Loucy (cell line): ENCODE data around the gene ZRANB2.
A peak's percentile ranks its signal among the peaks of the same experiment; 100 is the strongest.

ENCODE experiments used
- H2AFZ ChIP-seq: fragments of 200-600 bp; sonication (generic); 2 replicates; pipeline ENCODE4 v1.6.0; 2016; ENCODE audit warnings: antibody characterized with exemption, mild to moderate bottlenecking, low read length, moderate library complexity
- H3F3A ChIP-seq: fragments of 200-600 bp; 2 replicates; pipeline ENCODE4 v1.6.0; 2016; ENCODE audit warnings: antibody characterized with exemption, low read depth, mild to moderate bottlenecking
- H3K27me3 ChIP-seq: fragments of 200-600 bp; sonication (generic); 2 replicates; pipeline ENCODE4 v1.6.1; 2014; ENCODE audit warnings: low read length, mild to moderate bottlenecking; ENCODE audit not compliant: insufficient read depth, poor library complexity, severe bottlenecking
- H3K36me3 ChIP-seq: fragments of 200-600 bp; sonication (generic); 2 replicates; pipeline ENCODE4 v1.6.1; 2016; ENCODE audit warnings: low read length; ENCODE audit not compliant: insufficient read depth
- H3K4me1 ChIP-seq: fragments of 200-600 bp; sonication (generic); 2 replicates; pipeline ENCODE4 v1.5.1; 2014; ENCODE audit warnings: low read length, mild to moderate bottlenecking; ENCODE audit not compliant: insufficient read depth, poor library complexity, severe bottlenecking
- H3K4me2 ChIP-seq: fragments of 200-600 bp; sonication (generic); 2 replicates; pipeline ENCODE4 v1.6.0; 2014; ENCODE audit warnings: antibody characterized with exemption, low read length, low read depth, mild to moderate bottlenecking; ENCODE audit not compliant: poor library complexity, severe bottlenecking
- H3K4me3 ChIP-seq: fragments of 200-600 bp; sonication (generic); 2 replicates; pipeline ENCODE4 v1.5.1; 2014; ENCODE audit warnings: low read length, mild to moderate bottlenecking, mixed read lengths; ENCODE audit not compliant: poor library complexity, severe bottlenecking
- H3K79me2 ChIP-seq: fragments of 200-600 bp; sonication (generic); 2 replicates; pipeline ENCODE4 v1.6.1; 2014; ENCODE audit warnings: low read length; ENCODE audit not compliant: insufficient read depth
- H3K9ac ChIP-seq: fragments of 200-600 bp; sonication (generic); 2 replicates; pipeline ENCODE4 v1.6.0; 2014; ENCODE audit warnings: mild to moderate bottlenecking, low read depth, low read length, moderate library complexity; ENCODE audit not compliant: poor library complexity, severe bottlenecking
- H3K9me2 ChIP-seq: fragments of 200-600 bp; sonication (generic); replicated peaks from 2 replicates; pipeline ENCODE4 v1.6.1; 2016; ENCODE audit warnings: low read depth, low read length, mixed read lengths
- H3K9me3 ChIP-seq: fragments of 200-600 bp; sonication (generic); 2 replicates; pipeline ENCODE4 v1.6.1; 2014; ENCODE audit warnings: mild to moderate bottlenecking, antibody characterized with exemption, low read length, low read depth; ENCODE audit not compliant: insufficient read depth
- H4K20me1 ChIP-seq: fragments of 200-600 bp; sonication (generic); 2 replicates; pipeline ENCODE4 v1.6.0; 2014; ENCODE audit warnings: antibody characterized with exemption, low read length, mild to moderate bottlenecking; ENCODE audit not compliant: insufficient read depth, poor library complexity, severe bottlenecking
- EZH2phosphoT487 ChIP-seq: fragments of 200-600 bp; IDR thresholded peaks from 2 replicates; pipeline ENCODE4 v1.6.1; 2018; ENCODE audit warnings: antibody characterized with exemption, mild to moderate bottlenecking, moderate library complexity, borderline replicate concordance
- TF ChIP-seq, protein P1 (sequence below): fragments of 200-600 bp; sonication (generic); conservative IDR thresholded peaks from 2 replicates; pipeline ENCODE4 v1.5.1; 2014; ENCODE audit warnings: mild to moderate bottlenecking, antibody characterized with exemption, low read length

The ZRANB2 gene

DNA sequence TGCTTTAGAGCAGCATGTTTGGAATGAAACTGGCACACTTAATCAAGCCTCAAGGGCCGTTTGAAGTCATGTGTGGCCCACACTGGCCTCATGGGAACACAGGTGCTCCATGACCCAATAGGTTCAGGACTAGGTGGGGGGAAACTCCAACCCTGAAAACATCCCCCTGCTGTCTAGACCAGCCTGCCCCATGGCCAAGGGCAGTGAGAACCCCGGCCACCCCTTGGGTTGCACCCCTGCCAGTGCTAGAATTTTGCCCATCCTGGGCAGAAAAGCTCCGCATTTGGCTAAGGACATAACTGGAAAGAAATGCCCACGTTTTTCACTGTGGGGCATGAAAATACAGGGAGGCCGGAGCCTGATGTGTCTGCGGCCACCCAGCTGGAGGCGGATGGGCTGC is 27.1 kb downstream of the ZRANB2 start:
- no peak overlapping the region for H2AFZ ChIP-seq
- H3K4me2 ChIP-seq = no peak overlapping the region
- no peak overlapping the region for H3K9ac ChIP-seq

DNA sequence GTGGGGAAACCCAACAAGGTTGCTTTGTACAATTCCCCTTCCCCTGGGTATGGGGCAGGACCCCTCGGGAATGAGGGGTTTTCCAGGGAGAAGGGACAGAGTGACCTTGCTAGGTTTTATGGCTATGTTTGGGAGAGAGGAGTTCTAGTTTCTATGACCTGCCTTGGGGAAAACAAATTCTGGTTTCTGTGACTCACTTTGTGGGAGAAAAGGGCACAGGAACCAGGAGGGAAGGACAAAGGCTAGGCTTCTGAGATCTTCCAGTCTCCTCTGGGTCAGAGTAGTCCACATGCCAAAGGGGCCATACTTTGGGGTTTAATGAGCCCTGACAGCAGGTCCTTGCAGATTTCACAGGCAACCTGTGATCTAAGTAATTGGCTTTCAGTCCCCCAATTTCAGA is 27.7 kb downstream of the ZRANB2 start:
- Histone ChIP-seq H2AFZ (no peak overlapping the region), H3K4me1 (peaks cover 8% of the 10 kb centered on the region), H3F3A (no peaks in the 10 kb centered on the region), H3K27me3 (no peaks in the 10 kb centered on the region), H3K79me2 (no peaks in the 10 kb centered on the region), H3K9me2 (no peaks in the 10 kb centered on the region), H4K20me1 (no peaks in the 10 kb centered on the region), H3K9me3 (no peaks in the 10 kb centered on the region), H3K4me2 (no peak overlapping the region), H3K4me3 (no peak overlapping the region), H3K36me3 (no peaks in the 10 kb centered on the region), H3K9ac (no peak overlapping the region)
- TF ChIP-seq, protein P1, sequence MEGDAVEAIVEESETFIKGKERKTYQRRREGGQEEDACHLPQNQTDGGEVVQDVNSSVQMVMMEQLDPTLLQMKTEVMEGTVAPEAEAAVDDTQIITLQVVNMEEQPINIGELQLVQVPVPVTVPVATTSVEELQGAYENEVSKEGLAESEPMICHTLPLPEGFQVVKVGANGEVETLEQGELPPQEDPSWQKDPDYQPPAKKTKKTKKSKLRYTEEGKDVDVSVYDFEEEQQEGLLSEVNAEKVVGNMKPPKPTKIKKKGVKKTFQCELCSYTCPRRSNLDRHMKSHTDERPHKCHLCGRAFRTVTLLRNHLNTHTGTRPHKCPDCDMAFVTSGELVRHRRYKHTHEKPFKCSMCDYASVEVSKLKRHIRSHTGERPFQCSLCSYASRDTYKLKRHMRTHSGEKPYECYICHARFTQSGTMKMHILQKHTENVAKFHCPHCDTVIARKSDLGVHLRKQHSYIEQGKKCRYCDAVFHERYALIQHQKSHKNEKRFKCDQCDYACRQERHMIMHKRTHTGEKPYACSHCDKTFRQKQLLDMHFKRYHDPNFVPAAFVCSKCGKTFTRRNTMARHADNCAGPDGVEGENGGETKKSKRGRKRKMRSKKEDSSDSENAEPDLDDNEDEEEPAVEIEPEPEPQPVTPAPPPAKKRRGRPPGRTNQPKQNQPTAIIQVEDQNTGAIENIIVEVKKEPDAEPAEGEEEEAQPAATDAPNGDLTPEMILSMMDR = no peak
- no peak for TF ChIP-seq EZH2phosphoT487

More for the DNA sequence above, 27.1 kb downstream of the ZRANB2 start:
- no peaks in the 10 kb centered on the region for H3K27me3 ChIP-seq
- no peaks in the 10 kb centered on the region for H3K9me3 ChIP-seq
- peaks cover 4% of the 10 kb centered on the region for H3K4me1 ChIP-seq
- H3F3A ChIP-seq = no peaks in the 10 kb centered on the region
- no peak overlapping the region for H3K4me3 ChIP-seq
- H3K9me2 ChIP-seq = no peaks in the 10 kb centered on the region
- TF ChIP-seq, protein P1 = no peak
- TF ChIP-seq EZH2phosphoT487 = no peak
- no peaks in the 10 kb centered on the region for H4K20me1 ChIP-seq
- H3K36me3 ChIP-seq = no peaks in the 10 kb centered on the region
- H3K79me2 ChIP-seq = no peaks in the 10 kb centered on the region

DNA sequence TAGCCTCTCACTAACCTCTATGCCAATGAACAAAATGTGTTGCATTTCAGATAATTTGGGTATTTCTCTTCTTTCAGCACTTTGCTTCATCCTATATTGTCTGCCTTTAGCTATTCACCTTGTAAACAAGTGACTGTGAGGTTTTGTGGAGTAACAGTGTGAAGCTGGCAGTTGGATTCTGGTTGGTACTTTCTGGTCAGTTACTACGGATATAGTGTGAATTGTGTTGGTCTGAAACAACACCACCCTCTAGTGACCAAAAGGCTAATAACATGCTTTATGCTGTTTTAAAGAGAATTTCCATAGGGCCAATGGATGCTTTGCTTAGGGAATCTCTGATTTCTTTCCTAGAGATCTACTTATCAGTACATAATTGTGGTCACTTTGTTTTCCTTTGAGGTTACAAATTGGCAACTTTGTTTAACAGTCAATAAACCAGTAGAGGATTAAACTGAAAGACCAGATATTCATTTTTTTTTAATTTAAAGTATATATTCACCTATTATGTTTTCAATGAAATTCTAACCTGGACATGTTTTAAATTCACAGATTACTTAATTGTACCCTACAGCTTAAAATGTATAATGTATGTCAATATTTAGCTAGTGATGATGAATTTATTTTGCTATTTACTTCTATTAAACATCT is 30.8 kb downstream of the ZRANB2 start:
- no peaks in the 10 kb centered on the region for H3F3A ChIP-seq
- H3K79me2 ChIP-seq = peaks cover 20% of the 10 kb centered on the region
- no peak overlapping the region for H2AFZ ChIP-seq
- peaks cover 18% of the 10 kb centered on the region for H3K4me1 ChIP-seq
- H3K9ac ChIP-seq = no peak overlapping the region
- TF ChIP-seq, protein P1 = peak; percentile 88
- no peak for TF ChIP-seq EZH2phosphoT487
- peaks cover 2% of the 10 kb centered on the region for H4K20me1 ChIP-seq
- no peaks in the 10 kb centered on the region for H3K9me2 ChIP-seq
- no peaks in the 10 kb centered on the region for H3K36me3 ChIP-seq
- no peaks in the 10 kb centered on the region for H3K9me3 ChIP-seq
- H3K4me3 ChIP-seq = no peak overlapping the region
- no peak overlapping the region for H3K4me2 ChIP-seq
- no peaks in the 10 kb centered on the region for H3K27me3 ChIP-seq
